Sciatic nerve (tissue), 2 donors: ENCODE measurements around the gene SPCS1. TPM values are rescaled to one million over a fixed set of nuclear protein-coding genes. Genes with fewer than 3 reads are reported as not detected.

ENCODE experiments used
- ATAC-seq: fragments of 200-7000 bp; cut with Tn5 transposase; one replicate; pipeline ENCODE4 v1.9.1; 2020; ENCODE audit warnings: mild to moderate bottlenecking, moderate library complexity
- DNase-seq: peaks from one replicate; pipeline ENCODE4 v3.0.0-alpha.2; 2020; ENCODE audit warnings: low spot score
- intact Hi-C: fragments of 100-400 bp; cut with DNase I; formaldehyde crosslinking; loops from one replicate; pipeline ENCODE4 v1.14.2; 2022
- total RNA-seq: library from RNA; stranded (reverse); fragmentation: NEBNext Ultra II Directional; extraction: Animal tissue kit (Norgen Biotek cat#: 25700); gene quantifications from one replicate; pipeline ENCODE4 v1.2.1, GENCODE V29; 2021
- donor health status: DM: no; HTN: no; CAD: no.
- donor health status: DM: no; HTN: no; CAD: no.

The SPCS1 gene
- total RNA-seq, 1 donor from 2014 or later: 60.0 TPM

GRCh38 chr3:52689151-52689550 lies 16.8 kb upstream of the SPCS1 start:
- intact Hi-C loops: loop anchor here (5.0 to 10.0 kb wide), 2 partner anchors 234 to 702 kb away; partner anchors contain the start of genes NISCH and TNNC1
- no peak for ATAC-seq

GRCh38 chr3:52690560-52690959 lies 15.3 kb upstream of the SPCS1 start:
- no peak for DNase-seq
- no peak for ATAC-seq
- intact Hi-C loops: no loop called here

More at GRCh38 chr3:52689151-52689550, 16.8 kb upstream of the SPCS1 start:
- DNase-seq: no peak

GRCh38 chr3:52693071-52693470 lies 12.8 kb upstream of the SPCS1 start:
- intact Hi-C loops: no loop called here
- ATAC-seq (no peak), DNase-seq (no peak)

- intact Hi-C loops: loop anchor here (5.0 kb wide), 1 partner anchor 238 kb away; no protein-coding TSS in a partner anchor
- ATAC-seq (no peak), DNase-seq (no peak)
Measured at GRCh38 chr3:52694528-52695189, 11.2 kb upstream of the SPCS1 start.

- intact Hi-C loops: loop anchor here (5.0 kb wide), 1 partner anchor 236 kb away; no protein-coding TSS in a partner anchor
Measured at GRCh38 chr3:52695798-52696671, 9.9 kb upstream of the SPCS1 start.

GRCh38 chr3:52696830-52697631 lies 8.9 kb upstream of the SPCS1 start:
- intact Hi-C loops: loop anchor here (5.0 kb wide), 1 partner anchor 235 kb away; no protein-coding TSS in a partner anchor
- no peak for DNase-seq
- no peak for ATAC-seq

More at GRCh38 chr3:52695798-52696671, 9.9 kb upstream of the SPCS1 start:
- ATAC-seq (no peak), DNase-seq (no peak)

- no peak for ATAC-seq
- intact Hi-C loops: loop anchor here (5.0 kb wide), 1 partner anchor 235 kb away; no protein-coding TSS in a partner anchor
- DNase-seq: no peak
Measured at GRCh38 chr3:52697632-52697965, 8.3 kb upstream of the SPCS1 start.

GRCh38 chr3:52703341-52703740 lies 2.6 kb upstream of the SPCS1 start:
- DNase-seq (no peak), ATAC-seq (no peak)
- intact Hi-C loops: no loop called here

- DNase-seq (no peak), ATAC-seq (peak; percentile 33)
- intact Hi-C loops: no loop called here
Measured at GRCh38 chr3:52704611-52705437, 1.1 kb upstream of the SPCS1 start.

GRCh38 chr3:52705438-52705687 lies 543 bp upstream of the SPCS1 start:
- intact Hi-C loops: no loop called here
- ATAC-seq (no peak), DNase-seq (no peak)

- no peak for ATAC-seq
- no peak for DNase-seq
- intact Hi-C loops: no loop called here
Measured at GRCh38 chr3:52707585-52707984, 1.7 kb downstream of the SPCS1 start.

GRCh38 chr3:52710512-52710911 lies 4.6 kb downstream of the SPCS1 start:
- DNase-seq (no peak), ATAC-seq (no peak)
- intact Hi-C loops: no loop called here

GRCh38 chr3:52712291-52713212 lies 6.6 kb downstream of the SPCS1 start:
- intact Hi-C loops: no loop called here
- ATAC-seq: no peak
- DNase-seq: no peak

- peak; percentile 49 for ATAC-seq
- DNase-seq: no peak
- intact Hi-C loops: no loop called here
Measured at GRCh38 chr3:52714335-52715302, 8.7 kb downstream of the SPCS1 start.

GRCh38 chr3:52715714-52716305 lies 9.9 kb downstream of the SPCS1 start:
- intact Hi-C loops: no loop called here
- DNase-seq (no peak), ATAC-seq (no peak)

- no peak for ATAC-seq
- DNase-seq: no peak
- intact Hi-C loops: no loop called here
Measured at GRCh38 chr3:52719618-52720017, 13.7 kb downstream of the SPCS1 start.
